K562 (cell line): ENCODE results near the gene ST6GALNAC3.

Experiments
- EHMT2 ChIP-seq: fragments of 450-650 bp; IDR thresholded peaks from 2 replicates; pipeline ENCODE4 v1.6.1; 2018; ENCODE audit warnings: antibody characterized with exemption
- HEY1 ChIP-seq: fragments of 250-450 bp; sonication (Bioruptor Pico); IDR thresholded peaks from 2 replicates; pipeline ENCODE4 v1.5.0; 2020; ENCODE audit warnings: mild to moderate bottlenecking, moderate library complexity, borderline replicate concordance
- KLF16 ChIP-seq: IDR thresholded peaks from 2 replicates; pipeline ENCODE4 v1.6.1; 2016; ENCODE audit warnings: antibody characterized with exemption
- POLR2A ChIP-seq: fragments of 450-650 bp; conservative IDR thresholded peaks from 2 replicates; pipeline ENCODE4 v1.6.1; 2016
- TBP ChIP-seq: optimal IDR thresholded peaks from 2 replicates; pipeline ENCODE3; 2011; ENCODE audit warnings: low read depth, low read length, improper control_type of control experiment
- ZNF609 ChIP-seq: sonication (generic); formaldehyde crosslinking; IDR thresholded peaks from 2 replicates; pipeline ENCODE4 v1.8.1; 2023; ENCODE audit warnings: missing genetic modification reagents, mild to moderate bottlenecking, borderline replicate concordance

- TF ChIP-seq POLR2A, result no peak
- TF ChIP-seq KLF16, result no peak
- no peak for TF ChIP-seq HEY1 (CRISPR knock-in tag)
- no peak for TF ChIP-seq ZNF609 (CRISPR knock-in tag)
- no peak for TF ChIP-seq EHMT2
- no peak for TF ChIP-seq TBP
These were observed 220.1 kb downstream of the ST6GALNAC3 start for GRCh38 chr1:76294482-76295194.
